ENCODE results near the gene PRORP. TPM values are rescaled to one million over a fixed set of nuclear protein-coding genes. Genes with fewer than 3 reads are reported as not detected.
A peak's percentile ranks its signal among the peaks of the same experiment; 100 is the strongest.

PRORP gene
- total and polyA plus RNA-seq, 2 of the 13 experiments (the other 11 are each of a cell fraction or from before 2014, with no cell fraction given), result 48.9 to 88.7 TPM

GRCh38 chr14:35078082-35078481 is 44.3 kb upstream of the PRORP start (continued):
- TF ChIP-seq SUZ12 (IDR thresholded peaks at IDR 0.05; ENCODE audit: low read depth, low read length), result no peak
- no peak for TF ChIP-seq ZNF318 (CRISPR knock-in tag; IDR thresholded peaks at IDR 0.05)
- TF ChIP-seq DNMT3B (CRISPR knock-in tag; conservative IDR thresholded peaks at IDR 0.05), result no peak
- no peak for TF ChIP-seq ZNF260 (CRISPR knock-in tag; IDR thresholded peaks at IDR 0.05; ENCODE audit: borderline replicate concordance, low read depth)
- no peak for TF ChIP-seq ZNF552 (CRISPR knock-in tag; IDR thresholded peaks at IDR 0.05; ENCODE audit: borderline replicate concordance)
- TF ChIP-seq ATF2 (CRISPR knock-in tag; IDR thresholded peaks at IDR 0.05), result 0 out of 2 replicates have a peak, but pooled peaks have one; percentile 60
- TF ChIP-seq HNRNPUL1 (IDR thresholded peaks at IDR 0.05; ENCODE audit: low read depth, low read length), result no peak
- TF ChIP-seq TRAFD1 (CRISPR knock-in tag; IDR thresholded peaks at IDR 0.05; ENCODE audit: borderline replicate concordance), result no peak
- TF ChIP-seq DDIT3 (CRISPR knock-in tag; IDR thresholded peaks at IDR 0.05), result no peak
- peak; percentile 94 for TF ChIP-seq ZBTB34 (CRISPR knock-in tag; IDR thresholded peaks at IDR 0.05)
- no peak for TF ChIP-seq ZNF780A (CRISPR knock-in tag; IDR thresholded peaks at IDR 0.05)
- TF ChIP-seq ARNTL (CRISPR knock-in tag; IDR thresholded peaks at IDR 0.05), result no peak
- TF ChIP-seq HDAC2 (CRISPR knock-in tag; IDR thresholded peaks at IDR 0.05), result peak; percentile 45; the same call in 1 of the 2 replicates
- no peak for TF ChIP-seq TERF1 (CRISPR knock-in tag; IDR thresholded peaks at IDR 0.05)
- TF ChIP-seq KLF13 (CRISPR knock-in tag; IDR thresholded peaks at IDR 0.05), result no peak

All from HepG2 (cell line).